GM21423 (cell line): ENCODE data around the gene SERINC3.
"Not testable (repeated sequence)": the region's sequence is repeated elsewhere in the genome, so short reads cannot be mapped to it uniquely, and the experiment has no call there.

ENCODE experiments used
- ATAC-seq: cut with Tn5 transposase; IDR thresholded peaks from one replicate; pipeline ENCODE4 v1.9.1; 2021; ENCODE audit warnings: mild to moderate bottlenecking, moderate library complexity; ENCODE audit not compliant: unreplicated experiment

SERINC3 gene

GRCh38 chr20:44521484-44522481, at the start of gene SERINC3:
TSS of gene SERINC3 (minus strand) at chr20:44522070. CDS start at chr20:44521951, 119 bp downstream.
- ATAC-seq, result peak; percentile 95

GRCh38 chr20:44571362-44571988, 49.6 kb upstream of the SERINC3 start:
- ATAC-seq, result no peak

GRCh38 chr20:44570367-44570766, 48.5 kb upstream of the SERINC3 start:
- no peak for ATAC-seq

GRCh38 chr20:44566811-44567210, 44.9 kb upstream of the SERINC3 start:
- no peak for ATAC-seq

GRCh38 chr20:44566018-44566417, 44.1 kb upstream of the SERINC3 start:
- ATAC-seq, result no peak

- no peak for ATAC-seq
Measured at GRCh38 chr20:44561876-44562275, 40.0 kb upstream of the SERINC3 start.

- not testable (repeated sequence) for ATAC-seq
Measured at GRCh38 chr20:44560818-44561217, 38.9 kb upstream of the SERINC3 start.

- ATAC-seq, result no peak
Measured at GRCh38 chr20:44560229-44560628, 38.4 kb upstream of the SERINC3 start.

- no peak for ATAC-seq
Measured at GRCh38 chr20:44559302-44559701, 37.4 kb upstream of the SERINC3 start.

GRCh38 chr20:44552950-44553908, 31.4 kb upstream of the SERINC3 start:
- no peak for ATAC-seq

GRCh38 chr20:44552568-44552949, 30.7 kb upstream of the SERINC3 start:
- ATAC-seq, result no peak

GRCh38 chr20:44552050-44552449, 30.2 kb upstream of the SERINC3 start:
- ATAC-seq, result no peak

- ATAC-seq, result no peak
Measured at GRCh38 chr20:44549123-44549522, 27.3 kb upstream of the SERINC3 start.

- ATAC-seq, result no peak
Measured at GRCh38 chr20:44547419-44547818, 25.5 kb upstream of the SERINC3 start.

GRCh38 chr20:44544263-44544662, 22.4 kb upstream of the SERINC3 start:
- no peak for ATAC-seq

GRCh38 chr20:44543358-44543757, 21.5 kb upstream of the SERINC3 start:
- ATAC-seq, result no peak

GRCh38 chr20:44542890-44543289, 21.0 kb upstream of the SERINC3 start:
- no peak for ATAC-seq

- ATAC-seq, result no peak
Measured at GRCh38 chr20:44541992-44542391, 20.1 kb upstream of the SERINC3 start.

GRCh38 chr20:44540834-44541233, 19.0 kb upstream of the SERINC3 start:
- no peak for ATAC-seq

- no peak for ATAC-seq
Measured at GRCh38 chr20:44537993-44538392, 16.1 kb upstream of the SERINC3 start.

- no peak for ATAC-seq
Measured at GRCh38 chr20:44536175-44536574, 14.3 kb upstream of the SERINC3 start.
